ENCODE measurements around the gene INPP5F.
"Not testable (repeated sequence)": the region's sequence is repeated elsewhere in the genome, so short reads cannot be mapped to it uniquely, and the experiment has no call there.

Gene INPP5F

DNA sequence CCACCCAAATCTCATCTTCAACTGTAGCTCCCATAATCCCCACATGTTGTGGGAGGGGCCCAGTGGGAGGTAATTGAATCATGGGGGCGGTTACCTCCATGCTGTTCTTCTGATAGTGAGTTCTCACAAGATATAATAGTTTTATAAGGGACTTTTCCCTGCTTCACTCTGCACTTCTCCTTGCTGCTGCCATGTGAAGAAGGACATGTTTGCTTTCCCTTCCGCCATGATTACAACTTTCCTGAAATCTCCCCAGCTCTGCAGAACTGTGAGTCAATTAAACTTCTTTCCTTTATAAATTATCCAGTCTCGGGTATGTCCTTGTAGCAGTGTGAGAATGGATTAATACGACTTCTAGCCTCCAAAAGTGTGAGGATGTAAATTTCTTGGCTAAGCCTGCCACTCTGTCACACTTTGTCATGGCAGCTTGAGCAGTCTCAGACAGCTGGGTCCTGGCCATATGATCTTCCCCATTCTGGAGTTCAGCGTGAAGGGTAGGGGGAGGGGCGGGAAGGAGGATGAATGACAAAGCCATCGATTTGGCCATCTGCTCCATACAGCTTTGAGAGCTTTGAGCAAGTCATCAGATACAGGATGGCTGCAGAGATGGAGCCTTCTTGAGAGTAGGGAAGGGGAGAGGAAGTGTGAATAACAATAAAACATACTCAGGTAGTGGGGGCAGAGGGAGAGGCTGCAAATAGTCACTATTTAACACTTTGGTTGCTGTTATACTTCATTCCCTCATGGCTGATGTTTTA, 19.1 kb upstream of the INPP5F start:
- peak; percentile 89 for DNase-seq

DNA sequence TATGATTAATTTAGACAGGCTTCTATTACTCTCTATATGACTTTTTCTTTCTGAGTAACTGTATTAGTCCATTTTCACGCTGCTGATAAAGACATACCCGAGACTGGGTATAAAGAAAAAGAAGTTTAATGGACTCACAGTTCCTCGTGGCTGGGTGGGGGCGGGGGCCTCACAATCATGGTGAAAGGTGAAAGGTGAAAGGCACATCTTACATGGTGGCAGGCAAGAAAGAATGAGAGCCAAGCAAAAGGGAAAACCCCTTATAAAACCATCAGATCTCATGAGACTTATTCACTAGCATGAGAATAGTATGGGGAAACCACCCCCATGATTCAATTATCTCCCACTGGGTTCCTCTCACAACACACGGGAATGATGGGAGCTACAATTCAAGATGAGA, 18.5 kb upstream of the INPP5F start:
- DNase-seq: not testable (repeated sequence)

DNA sequence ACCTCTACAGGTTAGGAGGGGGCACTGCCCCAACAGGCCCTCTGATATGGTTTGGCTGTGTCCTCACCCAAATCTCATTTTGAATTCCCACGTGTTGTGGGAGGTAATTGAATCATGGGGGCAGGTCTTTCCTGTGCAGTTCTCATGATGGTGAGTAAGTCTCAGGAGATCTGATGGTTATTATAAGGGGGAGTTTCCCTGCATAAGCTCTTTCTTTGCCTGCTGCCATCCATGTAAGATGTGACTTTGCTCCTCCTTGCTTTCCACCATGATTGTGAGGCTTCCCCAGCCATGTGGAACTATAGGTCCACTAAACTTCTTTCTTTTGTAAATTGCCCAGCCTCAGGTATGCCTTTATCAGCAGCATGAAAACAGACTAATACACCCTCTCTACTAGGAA, 14.9 kb upstream of the INPP5F start:
- DNase-seq: not testable (repeated sequence)

DNA sequence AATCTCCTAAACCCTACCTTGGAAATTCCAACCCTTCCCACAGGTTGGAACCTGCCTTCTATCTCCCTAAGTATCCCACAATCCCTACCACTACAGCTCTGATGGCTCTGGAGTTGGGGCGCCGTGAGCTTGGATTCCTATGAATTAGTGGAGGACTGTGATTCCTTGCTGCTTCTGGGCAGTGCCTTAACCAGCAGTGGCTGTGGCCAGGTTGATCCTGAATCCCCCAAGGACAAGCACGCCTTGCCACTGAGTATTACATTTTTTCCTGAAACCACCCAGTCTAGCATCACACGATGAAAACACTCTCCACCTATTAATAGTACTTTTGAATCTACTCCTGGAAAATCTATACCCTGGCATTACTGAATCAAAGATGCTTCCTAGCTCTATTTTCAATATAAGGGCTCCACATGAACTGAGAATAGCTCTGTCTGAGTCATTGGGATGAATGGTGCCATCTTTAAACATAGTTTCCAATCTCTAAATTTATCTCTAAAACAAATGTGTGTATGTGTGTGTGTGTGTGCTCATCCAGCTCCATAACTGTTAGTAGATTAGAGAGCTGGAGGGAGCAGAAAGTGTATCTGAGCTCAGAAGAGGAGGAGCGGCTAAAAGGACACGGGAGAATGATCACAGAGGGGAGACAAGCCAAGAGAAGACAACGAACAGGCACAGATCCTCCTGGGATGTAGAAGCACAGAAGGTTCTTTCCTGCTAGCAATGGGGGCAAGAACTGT, 11.9 kb upstream of the INPP5F start:
- DNase-seq: no peak

DNA sequence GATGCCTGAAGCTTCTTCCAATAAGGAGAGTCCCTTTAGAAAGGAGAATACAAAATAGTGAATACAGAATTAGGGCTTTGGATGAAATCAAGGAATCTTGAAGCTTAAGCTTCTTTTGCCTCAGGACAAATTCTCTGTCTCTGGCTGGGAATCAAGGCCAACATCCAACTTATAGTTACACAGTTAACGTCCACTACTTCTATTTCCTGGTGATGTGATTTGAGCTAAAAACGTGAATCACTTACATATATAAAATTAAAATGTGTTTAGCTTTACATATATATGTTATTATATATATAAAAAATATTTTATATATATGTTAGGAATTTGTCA, 11.4 kb upstream of the INPP5F start:
- DNase-seq: no peak

DNA sequence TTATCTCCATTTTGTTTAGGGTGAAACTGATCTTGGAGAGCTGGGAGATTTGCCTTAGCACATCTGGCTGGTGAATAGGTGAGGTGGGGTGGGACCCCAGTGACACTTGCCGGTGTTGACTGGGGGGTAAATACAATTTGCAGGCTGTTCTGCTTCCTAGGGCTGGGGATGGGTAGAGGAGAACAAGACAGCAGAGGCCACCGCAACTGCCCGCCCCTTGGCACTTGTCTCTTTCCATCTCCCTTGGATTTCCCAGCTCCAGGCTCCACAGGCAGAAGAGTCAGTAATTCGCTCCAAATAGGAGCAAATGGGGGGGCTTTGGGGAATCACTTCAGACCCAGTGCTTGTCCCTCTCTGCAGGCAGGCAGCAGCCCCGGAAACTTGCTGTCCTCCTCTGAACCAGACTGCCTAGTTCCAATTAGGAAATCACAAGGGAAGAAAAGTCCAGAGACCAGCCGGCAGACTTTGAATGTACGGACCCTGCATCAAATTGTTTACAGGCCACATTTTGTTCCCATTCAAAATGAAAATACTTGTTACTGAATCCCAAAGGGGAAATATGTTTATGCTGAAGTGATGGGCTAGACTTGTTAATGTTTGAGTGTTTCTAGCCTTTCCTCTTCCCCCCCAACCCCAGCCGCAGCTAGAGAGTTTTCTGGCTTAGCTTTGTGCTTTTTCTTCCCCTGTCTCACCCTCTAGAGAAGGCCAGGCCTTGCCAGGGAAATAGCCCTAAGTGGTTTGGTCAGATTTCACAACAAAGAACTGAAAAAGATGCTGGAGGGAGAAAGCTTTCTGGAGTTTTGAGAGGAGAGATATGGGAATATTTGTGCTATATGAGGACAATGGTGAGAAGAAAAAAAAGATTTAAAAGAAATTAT, 10.0 kb upstream of the INPP5F start:
- no peak for DNase-seq

DNA sequence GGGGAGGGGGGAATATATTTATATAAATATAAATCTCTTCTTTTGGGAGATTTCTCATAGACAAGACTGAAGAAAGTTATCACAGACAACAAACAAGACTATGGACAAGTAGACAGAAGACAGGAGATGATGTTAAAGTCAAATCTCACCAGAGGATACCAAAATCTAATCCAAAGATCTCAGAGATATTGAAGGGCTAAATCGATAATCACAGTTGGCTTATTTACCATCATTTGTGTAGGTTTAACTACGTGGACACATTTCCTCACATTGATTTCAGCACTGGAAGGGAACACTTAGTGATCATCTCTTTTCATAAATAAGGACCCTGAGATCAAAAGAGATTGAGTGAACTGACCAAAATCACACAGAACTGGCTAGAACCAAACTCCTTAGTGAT, 2.7 kb upstream of the INPP5F start:
- no peak for DNase-seq

DNA sequence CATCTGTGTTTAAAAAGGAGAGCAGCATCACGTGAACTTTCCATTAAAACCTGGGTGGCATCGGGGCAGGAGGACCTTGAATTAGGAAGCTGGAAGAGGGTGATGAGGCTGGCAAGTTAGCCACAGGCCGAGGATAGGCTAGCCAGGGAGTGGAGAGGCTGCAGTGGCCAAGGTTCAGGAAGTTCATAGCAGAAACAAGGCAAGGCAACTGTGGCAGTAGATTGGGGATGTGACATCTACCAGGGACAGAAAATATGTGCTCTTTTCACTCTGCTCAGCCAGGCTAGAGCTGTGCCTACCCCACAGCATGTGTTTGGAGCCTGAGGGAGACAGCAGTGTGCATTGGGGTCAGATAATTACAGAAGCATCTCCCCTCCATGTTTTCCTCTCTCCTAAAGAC, 2.2 kb upstream of the INPP5F start:
- DNase-seq: no peak

DNA sequence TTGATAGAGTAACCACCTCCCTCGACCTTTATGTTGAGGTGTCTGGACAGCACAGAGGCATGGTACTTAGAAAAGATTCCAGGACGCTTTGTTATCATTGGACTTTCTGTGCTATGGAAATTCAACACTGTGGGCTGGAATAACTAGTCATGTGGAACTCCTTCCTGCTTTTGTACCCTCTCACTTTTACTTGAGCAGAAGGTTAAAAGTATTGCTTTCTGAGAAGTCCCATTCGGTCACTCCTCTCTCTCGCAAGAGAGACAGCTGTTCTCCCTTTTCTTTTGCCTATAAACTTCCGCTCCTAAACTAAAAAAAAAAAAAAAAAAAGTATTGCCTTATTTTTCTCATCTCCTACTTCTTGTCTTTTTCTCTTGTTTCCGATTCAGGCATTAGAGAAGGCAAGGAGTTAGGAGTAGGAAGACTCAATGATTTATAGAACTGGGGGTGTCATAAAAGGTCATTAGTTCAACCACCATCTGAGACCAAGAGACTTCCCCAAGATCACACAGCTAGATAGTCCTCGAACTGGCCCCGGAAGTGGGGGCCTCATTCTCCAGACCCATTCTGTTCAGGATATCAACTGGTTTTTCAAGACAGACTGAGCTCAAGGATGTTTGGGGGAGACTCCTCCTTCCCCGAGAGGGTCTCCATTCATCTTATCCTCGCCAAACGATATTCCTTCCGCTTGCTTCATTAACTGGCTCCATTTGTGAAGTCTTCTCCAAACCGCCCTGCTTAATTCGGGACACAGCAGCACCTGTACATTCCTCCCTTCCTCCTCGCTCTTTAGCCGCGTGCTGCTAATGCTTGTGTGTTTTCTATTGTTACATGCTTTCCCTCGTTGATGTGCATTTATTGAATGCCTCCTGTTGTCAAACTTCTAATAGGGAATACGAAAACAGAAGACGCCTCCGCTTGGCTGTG, 995 bp upstream of the INPP5F start:
- DNase-seq: peak; percentile 41

DNA sequence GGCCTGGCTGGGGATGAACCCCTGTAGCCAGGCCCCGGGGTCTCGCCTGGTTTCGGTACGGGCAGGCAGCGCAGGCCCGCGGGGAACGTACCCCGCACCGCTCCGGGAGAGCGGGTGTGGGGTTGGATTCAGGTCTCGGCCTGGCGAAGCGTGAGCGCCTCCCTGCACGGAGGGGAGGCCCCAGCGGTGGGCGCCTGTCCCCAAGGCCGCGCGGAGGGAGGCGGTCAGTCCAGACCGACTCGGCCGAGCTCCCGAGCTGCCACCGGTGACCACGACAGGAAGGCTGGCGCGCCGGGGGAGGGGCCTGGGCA, 378 bp upstream of the INPP5F start:
- DNase-seq: no peak

DNA sequence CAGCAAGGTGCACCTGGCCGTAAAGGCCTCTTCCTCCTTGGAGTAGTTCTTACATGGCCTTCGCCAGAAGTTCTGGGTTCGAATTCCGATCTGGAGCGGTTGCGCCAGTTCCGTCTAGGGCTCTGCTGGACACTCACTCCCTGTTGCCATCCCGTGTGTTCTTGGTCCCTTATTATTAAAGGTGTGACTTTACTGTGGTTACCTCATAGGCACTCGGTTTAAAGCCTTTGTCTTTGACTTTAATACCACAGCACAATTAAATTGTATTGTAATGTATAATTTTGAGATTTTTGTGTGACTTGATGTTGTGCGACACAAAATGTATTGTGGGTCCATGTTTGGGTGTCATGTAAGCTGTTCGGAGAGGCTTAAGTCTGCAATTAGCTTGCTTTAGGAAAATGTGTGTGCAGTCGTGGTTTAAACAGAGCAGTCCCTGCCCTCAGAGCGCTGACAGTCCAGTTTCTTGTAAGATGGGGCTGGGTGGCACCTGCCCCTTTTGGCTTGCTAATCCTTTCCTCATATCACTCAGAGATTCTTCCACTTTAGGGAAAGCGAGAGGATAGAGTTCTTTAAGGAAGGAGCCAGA, 919 bp downstream of the INPP5F start:
- no peak for DNase-seq

DNA sequence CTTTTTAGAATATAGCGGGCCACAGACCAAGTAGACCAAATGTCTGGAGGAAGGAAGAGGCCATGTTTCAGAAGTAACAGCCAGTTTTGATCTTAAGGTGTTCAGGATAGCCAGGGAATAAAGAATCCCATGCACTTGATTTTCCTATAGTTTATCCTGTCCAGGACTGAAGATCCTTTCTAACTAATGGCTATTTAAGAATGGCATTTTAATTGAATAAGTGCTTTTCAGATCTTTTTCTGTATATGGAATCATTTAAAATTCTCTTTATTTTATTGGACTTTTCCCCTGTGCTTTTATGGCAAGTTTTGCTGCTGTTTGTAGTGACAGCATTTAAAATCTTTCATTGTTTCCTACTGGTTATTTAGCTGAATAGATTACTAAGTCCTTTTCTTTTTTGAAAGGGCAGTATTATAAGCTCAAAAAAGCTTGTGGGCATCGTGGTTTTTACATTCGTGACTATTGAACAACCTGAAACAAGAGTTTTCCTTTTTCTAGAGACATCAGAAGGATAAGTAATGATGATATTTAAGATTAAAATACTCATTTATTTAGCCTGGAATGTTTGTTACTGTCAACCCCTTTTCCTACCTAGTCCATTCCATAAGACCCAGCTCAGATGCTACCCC, 2.4 kb downstream of the INPP5F start:
- no peak for DNase-seq

DNA sequence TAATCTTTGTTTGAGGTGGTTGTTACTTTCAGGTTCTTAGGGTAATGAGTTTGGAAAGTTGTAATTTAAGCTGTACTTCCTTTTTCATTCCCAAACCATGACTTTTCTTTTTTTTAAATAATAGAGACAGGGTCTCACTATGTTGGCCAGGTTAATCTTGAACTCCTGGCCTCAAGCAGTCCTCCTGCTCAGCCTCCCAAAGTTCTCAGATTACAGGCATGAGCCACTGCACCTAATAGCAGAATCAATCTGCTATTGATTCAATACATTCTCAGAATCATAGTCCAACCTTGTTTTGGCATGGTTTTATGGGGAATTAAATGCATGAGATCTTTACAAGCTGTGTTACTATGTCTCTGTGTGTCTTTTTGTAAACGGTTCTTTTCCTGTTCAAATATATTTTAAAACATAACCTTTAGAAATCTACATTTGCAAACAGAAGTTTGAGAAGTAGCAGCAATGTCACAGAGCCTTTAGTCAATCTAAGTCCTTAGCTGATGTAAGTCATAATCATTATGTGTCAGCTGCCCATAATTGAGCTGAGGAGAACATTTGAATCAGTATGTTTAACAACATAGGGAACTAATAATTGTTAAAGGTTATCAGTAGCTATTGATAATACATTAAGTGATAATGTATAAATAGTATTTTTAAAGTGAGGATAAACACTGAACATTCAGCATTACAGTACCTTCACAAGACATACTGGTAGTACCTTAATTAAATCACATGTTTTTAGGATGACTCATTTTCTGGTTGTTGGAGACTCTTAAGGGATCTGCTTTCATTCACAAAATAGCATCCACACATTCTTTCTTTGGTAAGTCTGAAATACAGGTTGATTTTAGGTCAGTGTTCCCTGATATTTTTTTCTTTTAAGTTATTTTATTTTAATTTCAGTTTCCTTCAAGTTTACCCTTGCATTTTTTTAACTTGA, 8.8 kb downstream of the INPP5F start:
- peak; percentile 3 for DNase-seq

DNA sequence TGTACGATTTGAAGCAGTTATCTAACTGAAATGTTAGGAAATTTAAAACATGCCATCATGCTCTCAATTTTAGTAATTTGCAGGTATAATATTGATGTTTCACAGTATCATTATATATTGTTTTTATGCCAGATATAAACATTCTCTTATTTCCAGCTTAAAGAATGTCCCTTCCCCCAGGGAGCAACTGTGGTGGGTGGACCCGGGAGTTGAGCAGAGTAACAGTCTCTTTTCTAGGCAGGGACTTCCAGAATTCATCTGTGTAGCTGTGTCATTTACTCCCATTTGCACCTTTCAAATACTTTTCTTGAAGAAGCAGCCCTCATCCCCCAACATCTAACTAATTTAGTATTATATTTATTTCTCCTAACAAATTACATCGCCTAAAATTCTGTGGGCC, 9.6 kb downstream of the INPP5F start:
- DNase-seq: no peak

DNA sequence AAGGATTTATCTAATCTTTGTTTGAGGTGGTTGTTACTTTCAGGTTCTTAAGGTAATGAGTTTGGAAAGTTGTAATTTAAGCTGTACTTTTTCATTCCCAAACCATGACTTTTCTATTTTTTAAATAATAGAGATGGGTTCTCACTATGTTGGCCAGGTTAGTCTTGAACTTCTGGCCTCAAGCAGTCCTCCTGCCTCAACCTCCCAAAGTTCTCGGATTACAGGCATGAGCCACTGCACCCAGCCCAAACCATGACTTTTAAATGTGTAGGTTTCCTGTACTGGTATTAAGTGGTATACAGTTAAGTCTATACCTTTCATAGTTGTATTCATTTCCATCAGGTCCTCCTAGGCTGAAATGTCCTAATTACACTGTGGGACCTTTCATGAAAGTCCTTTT, 10.4 kb downstream of the INPP5F start:
- DNase-seq: no peak

DNA sequence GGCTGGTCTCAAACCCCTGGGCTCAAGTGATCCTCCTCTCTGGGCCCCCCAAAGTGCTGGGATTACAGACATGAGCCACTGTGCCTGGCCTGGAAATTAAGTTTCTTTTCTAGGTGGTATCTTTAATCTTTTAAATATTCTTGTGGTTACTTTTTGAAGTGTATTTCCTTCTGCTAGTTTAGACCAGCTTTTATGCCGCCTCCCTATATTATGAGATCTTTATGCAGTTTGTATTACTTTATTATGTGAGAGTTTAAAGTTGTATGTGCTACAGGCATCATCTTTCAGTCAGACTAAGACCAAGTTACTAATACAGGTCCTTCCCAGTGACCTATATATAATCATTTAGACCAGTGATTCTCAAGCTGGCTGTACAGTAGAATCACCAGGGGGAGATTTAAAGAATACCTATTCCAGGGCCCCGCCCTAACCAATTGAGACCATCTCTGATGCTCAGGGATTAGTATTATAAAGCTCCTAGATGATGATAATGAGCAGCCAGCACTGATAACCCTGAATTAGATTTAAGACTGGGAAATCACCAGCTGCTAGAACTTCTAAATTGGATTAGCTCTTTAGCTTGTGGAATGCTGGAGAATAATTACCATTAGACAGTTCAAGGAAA, 11.3 kb downstream of the INPP5F start:
- DNase-seq: no peak

DNA sequence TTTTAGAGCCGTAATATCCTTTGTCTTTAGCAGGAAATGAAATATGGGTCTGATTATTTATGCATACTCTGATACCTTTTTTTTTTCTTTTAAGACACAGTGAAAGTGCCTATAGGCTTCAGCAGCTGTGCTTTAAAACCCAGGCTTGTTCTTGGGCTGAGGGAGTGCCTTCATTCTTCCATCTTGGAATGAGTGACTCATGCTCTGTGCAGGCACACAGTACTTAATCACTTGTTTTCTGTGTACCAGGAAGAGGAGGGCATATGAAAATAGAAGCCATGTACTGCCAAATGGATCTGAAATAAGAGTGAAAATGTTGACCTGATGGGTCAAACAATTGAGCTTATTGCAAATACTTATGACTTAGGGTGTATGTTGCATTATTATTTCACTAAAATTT, 12.0 kb downstream of the INPP5F start:
- no peak for DNase-seq

DNA sequence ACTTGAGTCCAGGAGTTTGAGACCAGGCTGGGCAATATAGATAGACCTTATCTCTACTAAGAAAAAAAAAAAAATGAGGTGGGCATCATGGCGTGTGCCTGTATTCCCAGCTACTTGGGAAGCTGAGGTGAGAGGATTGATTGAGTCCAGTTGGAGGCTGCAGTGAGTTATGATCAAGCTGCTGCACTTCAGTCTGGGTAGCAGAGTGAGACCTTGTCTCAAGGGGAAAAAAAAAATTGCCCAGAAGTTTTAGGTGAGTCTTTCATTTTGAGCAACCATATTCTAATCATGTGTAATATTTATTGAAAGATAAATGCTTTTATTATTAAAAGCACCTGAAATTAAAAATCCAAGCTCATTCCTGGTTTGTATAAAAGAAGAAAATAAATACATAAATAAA, 13.1 kb downstream of the INPP5F start:
- DNase-seq: no peak

DNA sequence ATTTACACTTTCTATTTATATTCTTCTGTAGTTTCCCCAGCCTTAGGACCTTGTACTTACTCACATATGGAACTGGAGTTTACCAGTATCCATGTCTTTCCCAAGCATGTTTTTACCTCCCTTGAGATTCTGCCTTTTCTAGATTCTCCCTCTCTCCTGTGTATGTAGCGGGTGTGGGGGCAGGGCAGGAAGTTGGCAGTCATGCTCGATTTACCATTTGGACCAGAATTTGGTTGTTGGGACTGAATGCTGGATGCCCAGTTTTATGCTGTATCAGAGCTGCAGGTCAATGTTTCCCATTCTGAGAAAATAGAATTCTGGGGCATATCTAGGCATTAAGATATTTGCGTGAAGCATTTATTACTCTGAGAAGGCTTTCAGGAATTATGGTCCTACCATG, 14.2 kb downstream of the INPP5F start:
- DNase-seq: no peak

DNA sequence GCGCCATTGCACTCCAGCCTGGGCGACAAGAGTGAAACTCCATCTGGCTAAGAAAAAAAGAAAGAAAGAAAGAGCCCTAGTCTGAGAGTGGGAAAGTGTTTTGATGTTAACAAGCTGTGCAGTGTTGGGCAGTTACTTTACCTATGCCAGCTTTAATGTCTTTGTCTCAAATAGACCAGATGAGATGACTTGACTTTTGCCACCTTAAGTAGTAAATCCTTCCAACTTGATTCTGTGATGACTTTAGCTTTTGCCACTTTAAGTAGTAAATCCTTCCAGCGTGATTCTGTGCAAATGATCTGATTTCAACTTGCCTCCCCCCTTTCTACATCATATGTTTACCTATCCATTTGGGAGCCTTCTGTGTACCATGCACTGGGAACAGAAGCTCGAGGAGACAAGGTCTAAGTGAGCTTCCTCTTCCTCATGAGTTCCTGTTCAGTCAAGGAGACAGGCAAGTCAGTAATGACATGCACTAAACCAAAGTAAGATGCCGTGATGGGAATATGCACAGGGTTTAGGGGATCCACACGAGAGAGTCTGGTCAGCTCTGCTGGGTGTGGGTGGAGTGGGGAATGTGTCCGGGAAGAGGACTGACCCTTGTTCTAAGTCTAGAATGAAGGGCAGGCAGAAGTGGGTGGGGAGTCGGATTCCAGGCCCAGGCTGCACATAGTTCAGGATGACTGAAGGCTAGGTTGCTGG, 17.2 kb downstream of the INPP5F start:
- no peak for DNase-seq

All from NCI-H2171 treated with DMSO at 0.1 percent for 48 hours (cell line).